ENCODE data around the gene C5orf58.
A peak's percentile ranks its signal among the peaks of the same experiment; 100 is the strongest.

C5orf58 gene

GRCh38 chr5:170285181-170285580, 52.4 kb downstream of the C5orf58 start:
- DNase-seq, result peak in 1 of 3 donors; percentile 18

GRCh38 chr5:170286386-170286925, 53.7 kb downstream of the C5orf58 start:
- peak in 2 of 3 donors; percentile 14 to 31 for DNase-seq

GRCh38 chr5:170287532-170287931, 54.7 kb downstream of the C5orf58 start:
- DNase-seq, result peak; percentile 79 to 88 (median 80)

GRCh38 chr5:170288151-170288550, 55.4 kb downstream of the C5orf58 start:
- DNase-seq, result peak; percentile 35 to 63 (median 51)

GRCh38 chr5:170288551-170288950, 55.8 kb downstream of the C5orf58 start:
- DNase-seq, result peak; percentile 53 to 60 (median 54)

- peak; percentile 34 to 56 (median 42) for DNase-seq
Observed at GRCh38 chr5:170289121-170289520, 56.3 kb downstream of the C5orf58 start.

GRCh38 chr5:170289764-170290163, 57.0 kb downstream of the C5orf58 start:
- DNase-seq, result peak; percentile 79 to 83 (median 82)

- DNase-seq, result peak; percentile 44 to 61 (median 50)
Observed at GRCh38 chr5:170290498-170290897, 57.7 kb downstream of the C5orf58 start.

- peak; percentile 46 to 56 (median 50) for DNase-seq
Observed at GRCh38 chr5:170292179-170293104, 59.7 kb downstream of the C5orf58 start.

GRCh38 chr5:170293273-170293672, 60.5 kb downstream of the C5orf58 start:
- DNase-seq, result peak; percentile 71 to 75 (median 73)

GRCh38 chr5:170294057-170294456, 61.3 kb downstream of the C5orf58 start:
- DNase-seq, result peak in 1 of 3 donors; percentile 50

- peak in 1 of 3 donors; percentile 20 for DNase-seq
Observed at GRCh38 chr5:170294556-170294955, 61.8 kb downstream of the C5orf58 start.
